HG03039 (cell line): ENCODE data around the gene VPS39.

Experiments
- ATAC-seq: cut with Tn5 transposase; IDR thresholded peaks from one replicate; pipeline ENCODE4 v1.9.1; 2021; ENCODE audit warnings: mild to moderate bottlenecking, moderate library complexity; ENCODE audit not compliant: unreplicated experiment

Gene VPS39

DNA sequence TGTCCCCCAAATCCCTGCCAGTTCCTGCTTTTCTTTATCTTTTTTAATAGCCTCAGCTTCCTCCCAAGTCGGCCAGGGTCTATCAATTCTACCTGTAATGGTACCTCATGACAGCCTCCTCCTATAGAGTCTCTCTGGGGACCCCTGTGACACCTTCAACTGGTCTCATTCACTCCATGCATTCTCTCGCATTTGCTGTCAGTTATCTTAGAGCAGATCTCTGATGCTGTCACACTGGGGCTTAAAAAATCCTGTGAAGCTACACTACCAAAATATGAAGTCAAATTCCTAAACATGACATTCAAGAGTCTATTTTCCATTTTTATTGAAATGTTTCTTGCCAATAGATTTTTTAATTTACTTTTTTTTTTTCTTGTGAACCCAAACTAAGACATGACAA is 5.5 kb downstream of the VPS39 start:
- ATAC-seq: no peak

DNA sequence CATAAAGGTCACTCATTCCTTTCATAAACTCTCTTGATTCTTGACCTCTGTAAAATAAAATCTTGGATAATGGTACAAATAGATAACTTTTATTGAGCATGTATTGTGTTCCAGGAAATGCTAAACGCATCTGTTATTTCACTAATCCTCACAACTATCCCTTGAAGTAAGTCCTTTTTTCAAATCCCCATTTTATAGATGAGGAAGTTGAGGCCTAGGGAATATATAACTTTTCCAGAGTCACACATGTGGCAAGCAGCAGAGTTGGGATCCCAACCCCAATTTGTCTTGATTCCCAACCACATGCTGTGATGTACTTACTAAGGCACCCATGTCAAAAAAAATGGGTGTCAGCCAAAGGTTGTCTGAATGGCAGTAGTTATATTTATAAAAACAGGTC is 6.3 kb downstream of the VPS39 start:
- ATAC-seq: no peak

DNA sequence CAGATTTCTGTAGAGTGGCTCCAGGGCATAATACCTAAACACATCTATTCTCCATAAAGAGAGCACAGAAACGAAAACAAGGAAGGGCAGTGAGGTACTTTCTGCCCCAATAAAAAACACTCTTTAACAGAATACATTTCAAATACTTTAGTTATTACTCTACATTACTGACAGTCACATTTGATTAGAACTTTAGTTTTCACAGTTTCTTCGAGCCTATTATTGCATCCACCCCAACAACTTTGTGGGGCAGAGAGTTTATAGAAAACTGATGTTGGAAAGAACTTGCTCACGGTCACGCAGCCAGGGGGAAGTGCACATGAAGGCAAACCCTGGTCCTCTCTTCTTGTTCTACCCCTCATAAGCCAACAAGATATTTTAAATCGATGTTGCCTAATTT is 9.0 kb downstream of the VPS39 start:
- ATAC-seq: no peak

DNA sequence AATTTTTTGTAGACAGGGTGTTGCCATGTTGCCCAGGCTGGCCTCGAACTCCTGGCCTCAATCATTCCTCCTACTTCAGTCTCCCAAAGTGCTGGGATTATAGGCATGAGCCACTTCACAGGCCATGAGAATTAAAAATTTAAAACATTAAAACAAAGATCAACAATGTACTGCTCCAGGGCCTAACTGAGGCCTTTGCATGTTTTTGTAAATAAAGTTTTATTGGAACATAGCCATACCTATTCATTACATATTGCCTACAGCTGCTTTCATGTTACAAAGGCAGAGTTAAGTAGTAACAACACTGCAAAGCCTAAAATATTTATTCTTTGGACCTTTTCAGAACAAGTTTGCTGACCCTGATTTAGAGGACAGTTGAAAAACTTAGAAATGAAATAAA is 9.6 kb downstream of the VPS39 start:
- no peak for ATAC-seq

DNA sequence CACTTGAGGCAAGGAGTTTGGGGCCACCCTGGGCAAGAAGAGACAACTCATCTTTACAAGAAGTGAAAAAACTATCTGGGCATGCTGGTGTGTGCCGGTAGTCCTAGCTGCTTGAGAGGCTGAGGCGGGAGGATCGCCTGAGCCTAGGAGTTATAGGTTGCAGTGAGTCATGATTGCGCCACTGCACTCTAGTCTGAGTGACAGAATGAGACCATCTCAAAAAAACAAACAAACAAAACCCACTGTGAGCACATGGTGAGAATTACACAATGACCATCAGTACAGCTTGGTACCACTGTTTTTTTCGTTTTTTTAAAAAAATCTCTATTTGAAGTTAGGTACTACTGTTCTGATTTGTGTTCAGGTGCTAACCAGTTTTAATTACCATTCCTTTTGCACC is 13.6 kb downstream of the VPS39 start:
- no peak for ATAC-seq

DNA sequence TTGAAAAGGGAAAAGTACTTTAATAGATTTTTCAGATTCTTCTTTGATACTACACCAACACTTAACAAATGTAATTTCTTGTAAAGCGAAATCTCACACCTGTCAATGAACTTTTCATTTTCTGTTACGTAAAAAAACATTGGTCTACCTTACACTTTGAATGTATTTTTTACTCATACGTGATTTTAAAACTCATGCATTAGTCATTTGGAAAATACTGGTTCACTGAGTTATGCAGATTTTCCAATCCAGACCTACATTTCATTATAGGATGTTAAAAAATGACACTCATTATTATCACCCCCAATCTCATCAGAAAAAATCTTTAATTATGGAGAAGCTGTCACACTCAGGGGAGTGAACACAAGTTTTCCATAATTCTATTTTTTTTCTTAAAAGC is 14.7 kb downstream of the VPS39 start:
- ATAC-seq: no peak

DNA sequence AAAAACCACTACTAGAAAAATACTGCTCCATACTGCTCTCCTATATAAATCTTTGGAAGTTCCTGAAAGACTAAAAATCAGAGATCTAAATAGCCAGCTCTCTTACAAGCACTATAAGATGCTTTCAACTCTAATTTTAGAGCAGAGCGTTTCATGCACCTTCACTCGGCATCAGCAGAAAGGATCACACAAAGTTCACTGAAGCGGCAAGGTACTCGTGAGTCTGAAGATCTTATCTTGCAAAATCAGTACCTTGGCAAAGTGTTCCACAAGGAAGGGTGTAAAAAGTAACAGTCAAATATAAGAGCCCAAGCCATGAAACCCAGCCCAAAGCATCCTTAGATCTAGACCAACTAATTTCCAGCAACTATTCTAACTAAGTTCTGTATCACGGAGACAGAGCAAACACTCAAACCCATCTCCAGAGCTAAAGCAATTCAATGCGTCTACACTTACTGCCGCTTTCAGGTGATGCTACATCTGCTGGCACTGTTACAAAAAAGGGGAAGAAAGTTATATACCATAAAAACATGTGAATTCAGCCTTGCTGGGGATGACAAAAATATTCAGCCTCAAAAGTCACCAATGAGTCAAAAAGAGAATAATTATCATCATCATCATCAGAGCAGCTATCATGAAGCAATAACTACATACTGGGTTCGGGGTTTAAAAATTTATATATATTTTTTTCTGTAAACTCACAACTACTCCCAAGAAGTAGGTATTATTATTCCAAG is 16.3 kb downstream of the VPS39 start:
- no peak for ATAC-seq

DNA sequence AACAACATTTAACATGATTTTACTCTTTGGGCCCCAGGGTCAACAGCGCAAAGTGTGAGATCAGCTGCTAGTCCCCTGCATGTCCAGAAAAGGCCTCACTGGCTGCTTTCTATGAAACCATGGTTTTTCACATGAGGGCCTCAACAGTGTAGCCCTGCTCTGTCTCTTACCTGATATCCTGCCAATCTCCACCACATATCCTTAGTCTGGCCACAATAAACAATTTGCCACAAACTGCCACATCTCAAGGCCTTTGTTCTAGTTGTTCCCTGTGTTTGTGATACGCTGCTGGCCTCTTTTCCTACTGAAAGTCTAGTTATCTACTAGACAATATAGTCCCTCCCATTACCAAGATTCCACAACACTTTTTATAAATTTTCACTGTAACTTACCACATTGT is 17.7 kb downstream of the VPS39 start:
- no peak for ATAC-seq

DNA sequence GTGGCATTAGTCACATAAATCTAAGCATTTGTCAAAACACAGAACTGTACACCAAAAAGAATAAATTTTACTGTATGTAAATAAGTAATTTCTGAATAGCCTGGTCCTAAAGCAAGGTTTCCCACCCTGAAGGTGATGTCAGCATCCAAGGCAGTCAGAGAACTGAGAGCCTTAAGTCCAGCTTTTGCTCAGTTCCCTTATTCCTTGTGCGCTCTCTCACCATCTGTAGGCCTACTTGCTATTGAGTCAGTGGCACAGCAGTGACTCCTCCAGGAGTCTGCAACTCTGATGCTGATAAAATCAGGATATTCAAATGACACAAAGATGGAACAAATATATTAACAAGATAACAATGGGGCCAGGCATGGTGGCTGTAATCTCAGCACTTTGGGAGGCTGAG is 22.3 kb downstream of the VPS39 start:
- ATAC-seq: no peak

DNA sequence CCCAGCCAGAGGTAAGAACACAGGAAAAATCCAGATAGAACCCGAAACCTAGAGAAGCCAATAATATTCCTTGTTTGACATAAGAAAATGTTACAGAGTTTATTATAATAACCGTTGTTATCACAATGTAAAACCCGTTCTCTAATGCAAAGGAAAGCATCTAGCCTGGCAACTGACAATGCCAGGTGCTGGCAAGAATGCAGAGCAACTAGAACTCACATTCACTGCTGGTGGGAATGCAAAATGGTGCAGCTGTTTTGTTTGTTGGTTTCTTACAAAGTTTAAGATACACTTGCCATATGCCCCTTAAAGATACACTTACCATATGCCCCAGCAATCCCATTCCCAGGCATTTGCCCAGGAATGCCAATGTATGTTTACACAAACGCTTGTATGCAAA is 23.4 kb downstream of the VPS39 start:
- ATAC-seq: no peak

DNA sequence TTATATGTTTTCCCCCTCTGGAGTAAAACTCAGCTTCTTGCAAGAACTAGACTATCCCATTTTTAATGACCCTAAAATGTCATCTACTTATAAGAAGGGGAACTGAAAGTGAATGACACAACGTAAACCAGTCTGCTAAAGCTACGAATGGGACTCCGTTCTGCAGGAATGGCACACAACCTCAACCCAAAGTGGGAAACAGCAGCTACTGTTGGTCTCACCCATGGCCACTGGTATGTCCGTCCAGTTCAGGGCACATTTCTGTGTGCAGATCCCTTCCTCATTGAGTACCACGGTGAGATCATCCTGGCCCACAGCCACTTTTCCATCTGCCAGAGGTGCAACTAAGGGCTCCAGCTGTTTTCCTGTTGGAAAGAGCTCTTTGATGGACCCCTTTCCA is 23.8 kb downstream of the VPS39 start:
- no peak for ATAC-seq

DNA sequence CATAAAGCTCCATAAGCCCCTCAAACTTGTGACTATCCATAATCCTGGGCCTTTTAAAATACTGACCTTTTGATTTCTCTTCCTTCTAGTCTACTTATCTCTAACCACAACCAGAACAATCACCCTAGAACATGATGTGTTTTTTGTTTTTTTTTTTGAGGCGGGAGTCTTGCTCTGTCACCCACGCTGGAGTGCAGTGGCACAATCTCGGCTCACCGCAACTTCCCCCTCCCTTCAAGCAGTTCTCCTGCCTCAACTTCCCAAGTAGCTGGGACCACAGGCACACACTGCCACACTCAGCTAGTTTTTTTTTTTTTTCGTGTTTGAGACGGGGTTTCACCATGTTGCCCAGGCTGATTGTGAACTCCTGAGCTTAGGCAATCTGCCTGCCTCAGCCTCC is 25.1 kb downstream of the VPS39 start:
- ATAC-seq: no peak

DNA sequence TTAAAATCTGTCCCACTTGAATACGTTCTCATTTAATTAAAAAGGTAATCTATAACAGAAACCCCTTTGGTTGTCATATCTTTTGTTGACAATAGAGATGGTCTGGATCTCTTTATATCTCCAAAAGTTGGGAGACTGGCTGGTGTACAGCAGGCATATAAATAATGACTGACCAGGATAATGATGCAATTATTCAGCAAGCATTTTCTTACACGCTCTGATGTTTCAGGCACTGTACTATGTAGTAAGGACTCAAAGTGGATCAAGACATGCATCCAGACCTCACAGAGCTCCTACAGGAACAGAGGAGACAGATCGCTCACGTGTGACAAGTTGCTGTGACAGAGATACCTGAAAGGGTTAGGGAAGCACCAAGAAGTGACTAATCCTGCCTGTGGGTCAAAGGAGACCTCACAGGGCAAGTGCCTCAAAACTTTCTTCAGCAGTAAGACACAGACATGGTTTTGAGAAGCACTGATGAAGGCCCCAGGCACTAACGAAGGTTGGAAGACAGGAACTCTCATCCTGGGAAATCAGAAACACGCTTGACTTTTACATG is 25.7 kb downstream of the VPS39 start:
- no peak for ATAC-seq

DNA sequence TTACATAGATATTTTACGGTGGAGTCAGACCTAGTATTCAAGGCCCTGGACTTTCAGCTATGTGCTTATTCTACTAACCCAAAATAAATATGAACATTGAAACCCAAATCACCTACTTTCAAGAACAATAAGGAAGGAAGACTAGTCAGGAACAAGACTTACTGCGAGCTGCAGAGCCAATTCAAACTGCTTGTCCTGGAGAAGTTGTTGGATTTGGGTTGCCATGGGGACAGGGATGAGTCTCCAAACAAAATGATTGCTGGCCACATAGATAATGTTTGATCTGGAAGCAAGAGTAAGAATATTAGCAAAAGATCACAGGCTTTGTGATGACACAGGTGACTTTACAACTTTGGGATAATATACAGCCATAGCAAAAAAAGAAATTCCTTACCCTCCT is 30.0 kb downstream of the VPS39 start:
- ATAC-seq: no peak

DNA sequence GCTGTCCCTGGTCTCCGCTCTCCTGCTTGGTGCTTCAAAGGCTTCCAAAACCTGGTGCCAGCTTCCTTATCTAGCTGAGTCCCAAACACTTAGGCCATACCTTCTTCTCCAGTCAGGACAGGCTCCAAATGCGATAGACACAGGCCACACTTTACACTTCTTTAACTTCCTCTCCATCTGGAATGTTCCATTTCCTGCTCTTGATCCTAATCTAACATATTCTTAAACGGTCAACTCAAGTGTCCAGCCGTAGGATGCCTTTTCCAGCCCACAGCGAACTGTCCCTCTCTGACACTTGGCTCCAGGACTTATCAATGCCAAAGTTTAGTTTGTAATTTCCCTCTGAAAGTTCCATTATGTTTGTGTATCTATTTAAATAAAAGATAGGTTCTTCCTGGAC is 32.4 kb downstream of the VPS39 start:
- no peak for ATAC-seq

DNA sequence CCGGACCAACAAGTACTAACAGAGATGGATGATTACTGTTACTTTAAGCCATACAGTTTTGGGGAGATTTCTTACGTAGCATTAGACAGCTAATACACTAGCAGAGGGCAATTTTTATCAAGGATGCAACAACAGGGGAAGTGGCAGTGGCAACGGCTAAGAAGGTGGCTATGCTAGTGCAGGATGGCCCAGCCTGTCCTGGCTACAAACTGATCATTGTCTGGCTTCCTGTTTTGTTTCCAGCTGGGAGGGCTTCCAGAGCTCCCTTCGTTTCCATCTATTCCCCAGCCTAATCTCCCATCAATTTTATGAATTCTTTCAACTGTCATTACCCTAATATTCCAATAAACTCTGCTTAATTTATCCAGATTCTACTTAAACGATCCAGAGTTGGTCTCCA is 35.6 kb downstream of the VPS39 start:
- ATAC-seq: no peak

DNA sequence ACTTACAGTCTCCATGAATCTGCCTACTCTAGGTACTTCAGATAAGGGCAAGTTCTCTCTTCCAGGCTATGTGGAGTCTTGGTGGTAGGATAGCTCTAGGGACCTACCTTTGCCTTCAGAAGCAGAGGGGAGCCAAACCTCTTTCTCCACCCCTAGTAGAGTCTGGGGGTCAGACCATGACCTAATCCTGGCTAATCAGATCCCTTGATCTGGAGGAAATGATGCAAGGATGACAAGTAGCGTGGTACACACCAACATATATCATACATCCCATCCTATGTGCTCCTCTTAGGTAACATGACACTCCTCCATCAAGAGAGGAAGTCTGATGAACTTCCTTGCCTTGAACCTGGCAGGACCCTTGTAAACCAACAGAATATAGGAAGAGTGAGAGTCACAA is 36.3 kb downstream of the VPS39 start:
- ATAC-seq: no peak

DNA sequence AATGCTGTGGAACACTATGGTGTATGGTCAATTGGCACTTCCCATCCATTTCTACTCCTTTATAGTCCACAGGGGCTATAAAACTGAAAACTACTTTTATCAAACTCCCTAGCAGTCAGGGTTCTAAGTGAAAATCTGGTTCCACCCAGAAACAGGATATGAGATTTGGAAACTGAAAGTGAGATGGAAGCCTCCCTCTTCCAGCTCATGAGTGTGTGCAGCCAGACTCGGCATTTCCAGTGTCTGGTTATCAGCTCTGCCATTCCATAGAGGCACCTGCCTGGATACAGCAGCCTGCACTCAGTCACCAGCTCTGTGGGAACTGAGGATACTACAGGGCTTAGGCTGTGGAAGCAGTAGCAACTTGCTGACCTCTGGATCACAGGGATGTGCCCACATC is 37.0 kb downstream of the VPS39 start:
- ATAC-seq: no peak

DNA sequence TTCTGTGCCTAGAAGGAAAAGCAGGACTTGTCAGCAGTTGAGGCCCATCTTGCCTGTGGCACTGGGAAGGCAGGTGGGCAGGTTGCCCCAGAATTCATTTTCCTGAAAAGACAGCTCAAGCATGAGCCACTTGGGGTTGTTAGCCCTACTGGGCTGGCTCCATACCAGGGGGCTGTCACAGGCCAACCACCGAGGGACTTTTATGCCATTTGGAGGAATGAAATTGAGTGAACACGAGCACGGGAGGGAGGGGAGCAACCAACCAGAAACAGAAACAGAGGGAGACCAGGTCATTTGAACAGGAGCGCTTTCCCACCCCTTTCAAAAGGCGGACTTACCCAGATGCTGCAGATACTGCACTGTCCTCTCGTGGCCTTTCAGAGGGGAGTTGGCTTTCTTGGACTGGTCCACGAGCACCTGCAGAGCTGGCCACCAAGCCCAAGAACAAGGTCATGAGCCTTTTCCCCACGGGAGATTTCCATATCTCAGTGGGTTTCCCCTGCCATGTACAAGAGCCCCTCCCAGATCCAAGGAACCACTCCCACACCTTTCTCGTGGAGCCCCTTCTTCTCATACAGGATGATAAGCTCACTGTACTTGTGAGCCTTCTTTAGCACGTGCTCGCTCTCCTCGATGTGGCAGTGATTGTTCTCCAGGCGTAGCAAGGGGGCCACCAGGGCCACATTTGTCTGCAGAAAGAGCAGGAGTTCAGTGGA is 41.7 kb downstream of the VPS39 start:
- no peak for ATAC-seq

DNA sequence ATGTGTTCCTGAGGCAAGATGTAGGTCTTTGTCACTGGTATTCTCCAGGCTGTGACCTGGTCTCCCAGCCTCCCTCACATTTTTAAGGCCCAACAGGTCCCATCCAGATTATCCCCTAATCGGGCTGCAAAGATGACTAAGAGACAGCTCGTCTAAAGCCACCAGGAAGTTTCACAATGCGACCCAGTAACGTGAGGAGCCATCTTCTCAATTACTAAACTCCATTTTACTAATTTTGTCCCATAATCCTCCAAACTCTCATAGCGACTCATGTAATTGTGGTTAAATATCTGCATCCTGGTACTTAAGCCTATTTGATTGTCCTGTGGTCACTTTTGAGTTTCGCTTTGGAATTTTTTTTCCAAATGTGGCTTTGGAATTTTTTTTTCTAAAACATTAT is 43.0 kb downstream of the VPS39 start:
- no peak for ATAC-seq

DNA sequence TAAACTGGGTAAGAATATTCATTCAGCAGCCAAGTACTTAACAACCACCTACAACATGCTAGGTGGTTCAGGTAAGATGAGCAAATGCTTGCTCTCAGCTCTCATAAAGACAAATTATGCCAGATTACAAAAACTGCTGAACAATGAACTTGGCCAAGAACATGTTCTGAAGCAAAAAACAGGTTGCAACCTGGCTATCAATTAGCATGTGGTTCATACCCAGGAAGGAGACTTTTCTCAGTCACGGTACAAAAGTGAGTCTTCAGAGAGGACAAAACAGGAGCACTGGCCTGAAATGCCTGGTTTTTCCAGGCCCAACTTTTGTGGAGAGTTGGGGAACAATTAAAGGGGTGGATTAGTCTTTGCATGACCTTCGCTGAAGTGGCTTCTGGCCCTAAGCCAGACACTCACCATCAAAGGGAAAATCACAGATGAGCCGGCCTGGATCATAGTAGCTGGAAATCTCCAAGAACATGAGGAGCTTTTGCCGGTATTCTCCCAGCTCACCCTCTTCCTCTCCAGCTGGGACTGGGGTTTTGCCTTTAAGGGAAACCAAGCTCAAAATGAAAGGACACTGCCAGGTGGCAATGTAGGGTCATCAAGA is 44.1 kb downstream of the VPS39 start:
- ATAC-seq: no peak

DNA sequence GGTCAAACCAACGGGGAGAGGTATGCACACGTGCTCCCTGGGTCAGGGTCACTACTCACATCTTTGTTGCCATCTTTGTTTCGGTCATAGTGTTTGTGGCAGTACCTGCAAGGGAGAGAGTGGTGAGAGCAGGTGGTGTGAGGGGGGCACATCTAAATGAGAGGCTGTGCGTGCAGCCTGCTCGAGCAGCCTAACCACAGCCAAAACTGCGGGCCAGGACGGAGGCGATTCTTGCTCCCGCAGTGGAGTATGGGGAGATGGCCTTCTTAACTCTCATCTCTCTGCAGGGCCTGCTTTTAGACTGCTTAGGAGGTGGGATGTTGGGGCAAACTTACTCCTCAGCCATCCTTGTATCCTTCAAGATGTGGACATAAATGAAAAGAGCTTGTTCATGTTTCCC is 44.8 kb downstream of the VPS39 start:
- ATAC-seq: no peak
